Measurements from ENCODE around the gene VWA5A.
"Not testable (repeated sequence)": the region's sequence is repeated elsewhere in the genome, so short reads cannot be mapped to it uniquely, and the experiment has no call there.

The VWA5A gene

DNA sequence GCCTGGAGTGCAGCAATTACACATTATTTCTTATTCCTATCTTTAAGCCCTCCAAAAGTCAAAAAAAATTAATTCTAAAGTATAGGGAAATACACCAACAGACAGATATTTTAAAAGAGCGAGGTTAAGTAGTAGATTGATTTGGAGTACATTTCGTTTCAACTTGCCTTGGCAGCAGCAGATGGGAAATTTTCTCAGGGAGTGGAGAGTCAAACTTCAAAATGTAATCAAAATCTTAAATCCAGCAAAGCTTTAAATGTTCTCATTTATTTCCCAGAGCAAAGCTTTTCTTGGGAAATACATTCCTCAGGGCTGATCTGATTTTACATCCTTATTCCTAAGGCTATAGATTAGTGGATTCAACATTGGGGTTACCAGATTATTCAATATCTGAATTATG lies 21.9 kb upstream of the VWA5A start:
- no peak overlapping the region for H3K4me3 ChIP-seq (ENCODE audit: low read depth, low read length)

DNA sequence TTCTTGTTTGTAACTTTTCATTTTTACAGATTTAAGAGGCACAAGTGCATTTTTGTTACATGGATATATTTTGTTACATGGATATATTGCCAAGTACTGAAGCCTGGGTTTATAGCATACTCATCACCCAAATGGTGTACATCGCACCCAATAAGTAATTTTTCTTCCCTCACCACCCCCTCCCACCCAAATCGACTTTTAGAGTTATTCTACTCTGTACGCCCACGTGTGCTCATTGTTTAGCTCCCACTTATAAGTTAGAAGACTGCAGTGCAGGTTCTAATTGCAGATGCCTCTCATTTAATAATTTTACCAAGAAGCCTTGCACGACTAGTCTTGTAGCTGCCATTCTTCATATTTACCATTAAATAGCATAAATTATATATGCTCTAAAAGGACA lies 20.5 kb upstream of the VWA5A start:
- no peak overlapping the region for H3K4me3 ChIP-seq (ENCODE audit: low read depth, low read length)

DNA sequence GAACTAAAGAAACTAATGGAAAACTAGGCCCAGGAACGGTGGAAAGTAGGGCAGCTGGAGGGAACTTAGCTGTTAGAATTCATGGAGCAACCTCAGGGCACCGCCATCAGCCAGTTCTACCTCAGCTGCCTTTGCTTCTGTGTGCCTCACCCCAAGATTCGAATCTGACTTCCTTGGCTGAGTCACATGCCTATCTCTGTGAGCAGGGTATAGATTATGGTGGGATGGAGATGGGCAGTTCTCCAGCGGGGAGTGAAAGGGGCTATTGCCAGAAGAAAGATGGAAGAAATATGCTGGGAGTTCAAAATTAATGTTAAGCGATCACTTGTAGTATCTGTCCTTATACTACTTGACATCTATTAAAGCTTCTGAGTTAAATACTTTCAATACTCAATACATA lies 18.9 kb upstream of the VWA5A start:
- H3K4me3 ChIP-seq (ENCODE audit: low read depth, low read length), result no peak overlapping the region

DNA sequence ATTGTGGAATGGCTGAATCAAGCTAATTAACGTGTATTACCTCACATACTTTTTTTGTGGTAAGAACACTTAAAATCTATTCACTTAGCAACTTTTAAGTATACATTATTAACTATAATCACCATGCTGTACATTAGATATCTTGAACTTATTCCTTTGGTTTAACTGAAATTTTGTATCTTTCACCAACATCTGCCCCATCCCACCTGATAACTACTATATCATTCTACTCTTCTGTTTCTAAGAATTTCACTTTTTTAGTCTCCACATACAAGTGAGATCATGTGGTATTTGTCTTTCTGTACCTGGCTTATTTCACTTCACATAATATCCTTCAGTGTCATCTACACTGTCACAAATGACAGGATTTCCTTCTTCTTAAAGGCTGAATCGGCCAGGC lies 17.1 kb upstream of the VWA5A start:
- H3K4me3 ChIP-seq (ENCODE audit: low read depth, low read length), result no peak overlapping the region

DNA sequence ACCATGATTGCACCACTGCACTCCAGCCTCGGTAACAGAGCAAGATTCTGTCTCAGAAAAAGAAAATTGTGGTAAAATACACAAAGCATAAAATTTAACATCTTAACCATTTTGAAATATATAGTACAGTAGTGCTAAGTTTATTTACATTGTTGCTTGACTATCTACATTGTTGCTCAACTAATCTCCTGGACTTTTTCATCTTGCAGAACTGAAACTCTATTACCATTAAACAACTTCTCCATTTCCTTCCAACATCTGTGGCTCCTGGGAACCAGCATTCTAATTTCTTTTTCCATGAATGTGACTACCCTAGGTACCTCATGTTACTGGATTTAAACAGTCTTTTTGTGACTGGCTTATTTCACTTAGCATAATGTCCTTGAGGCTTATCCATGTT lies 13.5 kb upstream of the VWA5A start:
- no peak overlapping the region for H3K4me3 ChIP-seq (ENCODE audit: low read depth, low read length)

DNA sequence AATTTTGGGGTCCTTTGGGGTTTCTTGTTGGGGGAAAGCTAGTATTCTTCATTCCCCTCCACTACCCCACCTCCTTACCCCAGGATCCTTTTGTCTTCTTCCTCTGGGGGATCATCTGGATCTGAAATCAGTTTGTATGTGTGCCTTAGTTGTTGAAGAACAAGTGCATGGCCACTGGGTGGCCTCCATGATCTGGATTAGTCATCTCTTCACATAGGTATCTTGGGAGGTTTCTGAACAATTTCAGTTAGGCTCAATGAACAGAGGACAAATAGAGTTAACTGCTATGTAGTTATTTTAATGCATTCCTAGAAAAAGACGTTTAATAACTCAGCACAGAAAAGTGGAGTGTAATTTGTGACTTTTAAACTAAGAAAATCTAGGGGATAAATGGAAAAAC lies 7.1 kb upstream of the VWA5A start:
- no peak overlapping the region for H3K4me3 ChIP-seq (ENCODE audit: low read depth, low read length)

DNA sequence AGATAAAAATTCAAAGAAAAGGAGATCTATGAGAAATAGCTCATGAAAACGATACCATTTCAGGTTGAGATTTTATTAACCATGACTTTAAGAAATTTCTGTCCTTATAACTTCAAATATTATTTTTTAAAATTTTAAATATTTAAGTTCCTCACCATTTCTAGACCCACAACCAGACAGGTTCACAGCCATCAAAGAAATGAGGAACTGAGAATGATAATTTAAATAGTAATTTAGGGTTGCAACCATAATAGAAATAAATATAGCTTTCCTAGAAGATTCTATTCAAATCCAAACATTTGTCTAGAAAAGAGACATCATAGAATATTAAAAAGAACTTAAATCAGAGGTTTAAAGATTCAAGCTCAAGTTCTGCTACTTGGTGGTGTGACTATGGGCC lies 5.9 kb upstream of the VWA5A start:
- H3K4me3 ChIP-seq (ENCODE audit: low read depth, low read length), result no peak overlapping the region

DNA sequence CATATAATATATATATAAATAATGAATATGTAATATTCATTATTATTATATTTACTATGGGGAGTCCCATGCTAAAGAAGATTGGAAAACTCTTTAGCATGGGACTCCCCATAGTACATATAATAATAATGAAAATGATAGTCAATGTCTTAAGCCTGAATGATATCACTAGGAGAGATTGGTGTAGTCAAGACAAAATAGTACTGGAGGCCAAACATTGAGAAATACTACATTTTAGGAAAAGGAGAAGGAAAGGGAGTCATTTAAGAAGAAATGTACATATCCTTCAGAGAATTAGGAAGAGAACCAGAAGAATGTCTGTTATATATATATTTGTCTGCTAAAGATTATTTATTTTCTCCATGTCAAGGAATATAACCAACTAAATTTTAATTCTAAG lies 5.0 kb upstream of the VWA5A start:
- H3K4me3 ChIP-seq (ENCODE audit: low read depth, low read length), result no peak overlapping the region

DNA sequence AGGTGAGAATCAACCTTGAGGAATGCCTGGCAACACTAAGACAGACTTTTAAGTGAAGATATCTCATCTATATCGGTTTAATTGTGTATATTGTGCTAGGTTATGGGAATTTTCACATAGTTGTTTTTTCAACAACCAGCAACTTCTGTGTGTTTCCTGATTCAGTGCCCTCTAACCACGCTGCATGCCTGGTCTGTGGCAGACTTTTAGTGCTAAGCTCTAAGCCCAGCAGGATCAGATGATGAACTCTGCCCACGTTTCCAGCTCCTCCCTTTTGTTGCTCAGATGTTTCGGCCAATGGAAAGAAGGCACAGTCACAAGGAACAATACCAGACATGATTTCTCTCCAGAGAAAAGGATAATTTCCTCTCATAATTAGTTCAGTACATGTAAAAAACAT lies 1.4 kb upstream of the VWA5A start:
- H3K4me3 ChIP-seq (ENCODE audit: low read depth, low read length), result no peak overlapping the region

DNA sequence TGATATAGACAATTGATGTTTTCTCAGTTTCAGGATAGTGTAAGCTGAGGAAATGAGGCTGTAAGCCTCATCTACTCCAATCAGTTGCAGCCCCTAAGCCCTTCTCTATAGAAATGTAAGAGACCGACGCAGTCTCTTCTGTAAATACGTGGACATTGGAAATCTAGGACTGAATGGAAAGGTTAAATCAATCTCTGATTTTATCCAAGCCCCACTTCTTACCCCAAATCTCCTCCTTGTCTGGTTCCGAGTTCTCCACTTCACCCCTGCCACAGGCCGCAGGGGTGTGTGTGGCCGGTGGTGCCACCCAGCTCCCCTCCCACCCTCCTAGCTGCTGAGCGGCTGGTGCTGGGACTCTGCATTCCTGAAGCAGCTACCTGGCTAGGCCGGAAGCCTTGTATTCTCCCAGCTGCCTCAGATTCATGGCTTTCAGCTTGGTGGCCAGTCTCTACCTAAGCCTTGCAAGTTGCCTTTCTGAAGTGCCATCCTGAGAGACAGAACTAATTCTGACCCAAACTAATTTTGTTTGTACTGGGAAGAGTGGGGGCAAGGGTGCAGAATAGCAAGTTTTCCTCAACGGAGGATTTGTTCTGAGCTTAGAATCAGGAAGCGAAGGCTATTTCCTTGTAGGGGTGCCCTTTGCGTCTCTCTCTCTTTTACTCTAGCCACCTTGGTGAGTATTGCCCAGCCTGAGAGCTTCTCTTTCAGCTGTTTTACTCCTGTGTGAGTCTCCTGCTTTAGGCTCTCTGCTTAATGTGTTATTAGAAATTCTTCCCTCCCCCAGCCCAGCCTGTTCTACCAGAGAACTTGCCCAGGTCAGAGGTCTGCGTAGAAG lies 749 bp downstream of the VWA5A start:
- peak overlapping the region; percentile 71 for H3K4me3 ChIP-seq (ENCODE audit: low read depth, low read length)

DNA sequence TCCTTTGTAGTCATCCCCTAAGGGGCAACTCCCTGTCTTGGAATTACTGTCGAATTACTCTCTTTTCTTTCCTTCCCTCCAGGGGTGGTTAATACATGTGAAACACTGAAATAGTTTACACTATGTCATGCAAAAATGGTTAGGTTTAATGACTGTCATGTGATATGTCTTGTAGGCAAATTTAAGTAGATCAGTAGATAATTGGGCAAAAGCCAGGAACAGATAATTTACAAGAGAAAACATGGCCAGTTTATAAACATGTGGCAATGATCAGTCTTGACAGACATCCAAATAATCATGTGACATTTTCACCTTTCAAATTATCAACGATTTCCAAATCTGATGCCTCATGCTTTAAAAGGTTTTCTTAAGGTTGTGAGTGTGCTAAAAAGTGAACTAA lies 3.9 kb downstream of the VWA5A start:
- no peak overlapping the region for H3K4me3 ChIP-seq (ENCODE audit: low read depth, low read length)

DNA sequence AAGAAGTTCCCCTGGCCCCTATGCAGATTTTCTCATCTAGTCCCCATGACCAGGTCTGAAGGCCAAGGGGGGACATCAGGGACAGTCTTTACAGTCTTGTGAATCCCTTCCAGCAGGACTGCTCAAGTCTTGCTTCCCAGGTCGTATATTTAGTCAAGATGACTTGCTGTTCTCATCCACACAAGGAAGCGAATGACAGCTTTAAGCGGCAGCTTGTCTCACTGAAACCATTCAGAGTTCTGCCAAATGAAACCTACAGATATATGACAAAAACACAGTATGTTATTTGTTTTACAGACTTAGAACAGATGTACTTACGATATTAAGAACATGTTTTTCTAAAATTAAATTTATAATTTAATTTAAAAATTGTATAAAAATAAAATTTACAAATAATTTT lies 5.6 kb downstream of the VWA5A start:
- H3K4me3 ChIP-seq (ENCODE audit: low read depth, low read length), result no peak overlapping the region

DNA sequence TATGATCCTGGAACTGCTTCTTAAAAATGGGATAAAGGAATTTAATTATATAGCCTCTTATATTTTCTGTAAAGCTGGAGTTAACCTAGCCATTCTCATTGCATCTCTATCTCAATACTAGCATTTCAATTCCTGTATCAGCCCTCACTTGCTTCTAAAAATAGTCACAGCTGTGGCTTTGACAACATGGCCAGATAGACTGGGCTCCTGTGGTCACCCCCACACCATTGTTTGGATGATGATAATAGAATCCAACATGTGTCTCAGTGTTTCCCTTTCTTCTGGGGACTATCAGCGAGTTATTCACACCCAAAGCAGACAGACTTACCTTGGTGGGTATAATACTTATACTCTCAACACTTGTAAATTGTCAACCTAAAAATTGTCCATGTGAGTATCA lies 6.9 kb downstream of the VWA5A start:
- no peak overlapping the region for H3K4me3 ChIP-seq (ENCODE audit: low read depth, low read length)

DNA sequence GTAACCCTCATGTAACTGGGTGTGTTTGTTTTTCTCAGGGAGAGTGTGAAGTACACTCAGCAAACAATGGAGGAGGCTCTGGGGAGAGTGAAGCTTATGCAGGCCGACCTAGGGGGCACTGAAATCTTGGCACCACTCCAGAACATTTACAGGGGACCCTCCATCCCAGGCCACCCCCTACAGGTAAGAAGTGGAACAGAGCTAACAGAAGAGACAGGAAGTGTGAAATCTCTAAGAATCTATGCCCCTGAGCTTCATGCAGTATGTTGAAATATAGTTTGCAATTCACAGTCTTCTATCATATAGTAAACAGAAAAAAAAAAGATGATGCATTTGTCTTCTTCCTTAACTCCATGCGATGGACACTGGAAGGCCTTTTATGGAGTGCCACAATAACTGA lies 8.4 kb downstream of the VWA5A start:
- H3K4me3 ChIP-seq (ENCODE audit: low read depth, low read length), result no peak overlapping the region

DNA sequence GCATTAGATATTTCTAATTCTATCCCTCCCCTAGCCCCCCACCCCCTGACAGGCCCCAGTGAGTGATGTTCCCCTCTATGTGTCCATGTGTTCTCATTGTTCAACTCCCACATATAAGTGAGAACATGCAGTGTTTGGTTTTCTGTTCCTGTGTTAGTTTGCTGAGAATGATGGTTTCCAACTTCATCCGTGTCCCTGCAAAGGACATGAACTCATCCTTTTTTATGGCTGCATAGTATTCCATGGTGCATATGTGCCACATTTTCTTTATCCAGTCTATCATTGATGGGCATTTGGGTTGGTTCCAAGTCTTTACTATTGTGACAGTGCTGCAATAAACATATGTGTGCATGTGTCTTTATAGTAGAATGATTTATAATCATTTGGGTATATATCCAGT lies 11.9 kb downstream of the VWA5A start:
- H3K4me3 ChIP-seq (ENCODE audit: low read depth, low read length), result not testable (repeated sequence)

DNA sequence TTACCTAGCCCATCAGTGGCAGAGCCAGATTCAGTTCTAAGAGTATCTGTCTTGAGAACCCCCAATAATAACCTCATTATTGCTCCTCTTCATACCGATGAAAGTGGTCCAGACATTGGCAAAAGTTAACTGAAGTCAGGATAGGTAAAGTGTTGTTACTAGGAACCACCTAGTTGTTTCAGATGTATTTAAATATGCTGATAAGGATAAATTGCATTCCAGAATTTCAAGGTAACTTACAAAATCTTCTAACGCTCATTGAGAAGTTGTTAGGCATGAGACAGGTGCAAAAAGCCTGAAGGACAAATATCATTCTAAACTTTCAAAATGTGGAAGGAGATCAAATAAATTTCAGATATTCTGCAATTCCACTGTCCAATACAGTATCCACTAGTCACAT lies 27.8 kb downstream of the VWA5A start:
- H3K4me3 ChIP-seq (ENCODE audit: low read depth, low read length), result no peak overlapping the region

DNA sequence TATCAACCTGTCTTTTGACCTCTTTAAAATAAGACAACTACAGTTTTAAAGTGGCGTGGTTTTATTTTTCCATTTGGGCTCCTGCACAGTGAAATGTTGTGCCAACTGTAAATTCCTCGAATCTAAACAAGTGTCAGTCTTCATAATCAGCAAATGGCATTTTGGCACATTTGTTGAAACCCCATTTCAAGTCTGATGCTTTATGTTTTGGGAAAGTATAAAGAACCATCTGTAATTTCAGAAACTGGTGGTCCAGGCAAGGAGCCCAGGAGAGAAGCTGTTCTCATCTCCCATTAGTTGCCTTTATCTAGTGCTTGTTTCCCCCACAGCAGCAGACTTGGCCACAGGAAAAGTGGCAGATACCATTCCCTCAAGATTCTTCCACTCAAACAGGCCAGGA lies 32.7 kb downstream of the VWA5A start:
- H3K4me3 ChIP-seq (ENCODE audit: low read depth, low read length), result no peak overlapping the region

DNA sequence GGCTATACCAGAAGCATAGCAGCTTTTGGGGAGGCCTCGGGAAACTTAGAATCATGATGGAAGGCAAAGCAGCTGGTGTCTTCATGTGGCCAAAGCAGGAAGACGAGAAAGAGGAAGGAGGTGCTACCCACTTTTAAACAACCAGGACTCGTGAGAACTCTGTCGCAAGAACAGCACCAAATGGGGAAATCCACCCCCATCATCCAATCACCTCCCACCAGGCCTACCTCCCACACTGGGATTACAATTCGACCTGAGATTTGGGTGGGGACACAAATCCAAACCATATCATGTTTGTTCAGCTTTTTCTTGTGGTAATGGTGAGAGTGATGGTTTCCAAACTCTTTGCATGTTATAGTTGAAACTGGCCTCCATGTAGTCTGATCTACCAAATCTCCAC lies 35.4 kb downstream of the VWA5A start:
- H3K4me3 ChIP-seq (ENCODE audit: low read depth, low read length), result no peak overlapping the region

DNA sequence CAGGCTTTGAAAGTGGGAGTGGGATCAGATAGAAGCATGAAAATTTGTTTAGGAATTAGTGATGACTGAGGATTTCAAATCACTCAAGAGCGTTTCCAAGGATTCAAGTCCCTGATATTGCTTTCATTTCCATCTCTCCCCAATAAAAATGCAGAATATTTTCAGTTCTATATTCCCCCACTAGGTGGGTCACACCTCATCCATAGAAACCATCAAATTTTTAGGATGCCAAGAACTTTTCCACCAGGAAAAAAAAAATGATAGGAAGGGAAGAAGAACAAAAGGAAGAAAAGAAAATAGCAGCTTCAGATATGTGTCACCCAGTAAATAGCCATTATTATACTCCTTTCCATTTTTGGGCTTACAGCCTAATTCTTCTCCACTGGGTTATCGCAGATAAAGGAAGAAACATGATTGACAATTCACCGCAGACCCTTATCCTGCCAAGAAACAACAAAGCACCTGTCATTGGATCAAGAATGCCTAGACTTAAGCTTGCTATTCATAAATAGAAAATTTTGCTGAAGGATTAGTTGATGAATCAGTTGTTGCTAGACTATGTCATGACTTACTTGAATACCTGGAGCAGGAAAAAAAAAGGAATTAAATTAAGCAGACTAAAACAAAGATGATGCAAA lies 37.6 kb downstream of the VWA5A start:
- H3K4me3 ChIP-seq (ENCODE audit: low read depth, low read length), result no peak overlapping the region

DNA sequence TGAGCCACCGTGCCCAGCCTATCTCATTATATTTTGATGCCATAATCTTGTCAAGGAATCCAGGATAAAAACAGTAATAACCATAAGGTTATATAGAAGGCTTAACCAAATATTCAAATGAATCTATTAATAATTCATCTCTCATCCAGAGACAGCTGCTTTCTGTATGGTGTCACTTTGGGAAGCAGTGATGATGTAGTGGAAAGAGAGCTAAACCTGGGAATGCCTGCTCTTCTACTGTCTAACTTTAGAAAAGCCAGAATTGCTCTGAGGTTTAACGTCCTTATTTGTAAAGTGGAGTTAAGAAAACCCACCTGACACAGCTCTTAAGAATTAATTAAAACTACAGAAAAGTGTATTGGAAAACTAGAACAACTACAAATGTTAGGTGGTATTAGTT lies 38.6 kb downstream of the VWA5A start:
- no peak overlapping the region for H3K4me3 ChIP-seq (ENCODE audit: low read depth, low read length)

DNA sequence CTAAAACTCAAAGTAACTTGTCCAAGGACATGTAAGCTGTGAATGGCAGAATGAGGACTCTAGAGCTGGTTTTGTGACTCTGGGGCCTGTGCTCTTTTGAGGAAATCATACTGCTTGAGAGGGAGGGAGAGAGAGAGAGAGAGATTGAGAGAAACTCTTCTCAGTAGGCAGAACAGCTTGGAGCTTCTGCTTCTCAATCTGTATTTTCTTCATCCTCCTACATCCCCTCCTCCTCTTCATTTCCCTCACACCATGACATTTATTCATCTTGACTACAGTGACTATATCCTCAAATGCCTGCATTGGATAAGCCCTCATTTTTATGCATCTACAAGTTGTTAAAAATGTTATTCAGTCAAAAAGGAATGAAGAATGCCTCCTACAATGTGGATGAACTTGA lies 44.2 kb downstream of the VWA5A start:
- no peak overlapping the region for H3K4me3 ChIP-seq (ENCODE audit: low read depth, low read length)

DNA sequence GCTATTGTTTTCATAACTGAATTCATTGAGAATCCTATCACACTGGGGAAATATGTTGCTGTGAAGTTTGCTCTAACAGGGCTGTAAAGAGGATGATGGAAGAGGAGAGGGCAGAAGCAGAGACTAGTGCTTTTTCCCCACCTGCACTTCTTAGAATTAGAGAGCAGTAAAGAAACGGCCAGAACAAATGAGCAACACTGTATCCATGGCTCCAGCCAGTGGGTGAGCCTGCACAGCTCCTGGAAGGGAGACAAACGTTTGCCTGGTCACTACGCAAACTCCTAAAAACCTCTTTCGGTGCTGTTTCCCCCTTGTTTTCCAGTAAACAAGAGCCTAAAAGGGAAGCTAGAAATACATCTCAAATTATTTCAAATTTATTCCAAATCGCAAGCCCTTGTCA lies 45.7 kb downstream of the VWA5A start:
- no peak overlapping the region for H3K4me3 ChIP-seq (ENCODE audit: low read depth, low read length)

DNA sequence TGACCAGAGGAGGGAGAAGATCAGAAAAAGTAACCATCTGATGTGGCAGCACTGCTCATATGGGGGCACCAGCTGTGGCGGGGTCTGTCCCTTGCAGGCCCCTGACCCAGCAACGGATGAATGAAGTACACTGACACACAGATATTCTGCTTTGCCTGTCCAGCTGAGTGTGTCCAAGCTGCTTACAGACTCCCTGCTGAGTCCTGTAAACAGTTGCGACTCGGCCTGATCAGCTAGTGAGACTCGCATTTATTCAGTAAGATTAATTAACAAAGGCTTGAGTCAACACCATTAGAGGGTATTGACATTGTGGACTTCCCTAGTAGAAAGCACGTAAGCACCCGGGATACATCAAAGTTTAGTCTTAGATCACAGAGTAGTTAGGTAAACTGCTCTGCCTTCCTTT lies 52.6 kb downstream of the VWA5A start:
- H3K4me3 ChIP-seq (ENCODE audit: low read depth, low read length), result no peak overlapping the region
